GM18858 (cell line): Measurements from ENCODE around the gene YES1.
"Not testable (repeated sequence)": the region's sequence is repeated elsewhere in the genome, so short reads cannot be mapped to it uniquely, and the experiment has no call there.

ENCODE experiments used
- ATAC-seq: cut with Tn5 transposase; IDR thresholded peaks from one replicate; pipeline ENCODE4 v1.9.1; 2021; ENCODE audit not compliant: unreplicated experiment

Gene YES1

DNA sequence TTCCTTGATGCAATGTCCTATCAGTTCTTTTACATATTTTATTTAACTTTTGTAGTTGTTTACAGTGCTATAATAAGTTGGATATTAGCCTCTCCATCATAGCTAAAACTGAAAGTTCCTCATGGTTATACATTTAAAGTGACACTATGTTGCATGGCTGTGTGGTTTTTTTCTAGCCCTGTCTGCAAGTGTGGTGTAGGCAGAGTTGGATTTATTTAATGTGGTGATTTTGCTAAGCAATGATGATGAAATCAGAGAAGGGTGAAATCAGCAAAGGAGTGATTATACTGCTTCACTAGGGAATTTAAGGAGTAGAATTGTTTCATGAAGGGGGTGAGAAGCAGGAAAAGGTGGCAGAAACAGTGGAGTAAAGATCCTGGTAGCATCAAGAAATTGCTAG lies 81.3 kb downstream of the YES1 start:
- ATAC-seq, result no peak

DNA sequence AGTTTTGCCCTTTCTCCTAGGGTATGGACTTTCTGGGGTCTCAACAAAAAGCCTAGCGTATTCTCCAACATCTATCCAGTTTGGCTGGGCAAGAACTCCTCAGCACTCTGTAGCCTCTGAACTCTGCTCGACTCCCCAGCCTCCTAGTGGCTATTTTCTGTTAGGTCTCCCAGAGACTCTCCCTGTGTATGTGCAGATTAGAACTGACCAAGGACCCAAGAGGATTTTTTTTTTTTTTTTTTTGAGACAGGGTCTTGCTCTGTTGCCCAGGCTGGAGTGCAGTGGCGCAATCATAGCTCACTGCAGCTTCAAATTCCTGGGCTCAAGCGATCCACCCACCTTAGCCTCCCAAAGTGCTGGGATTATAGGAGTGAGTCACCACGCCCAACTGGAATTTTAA lies 81.9 kb downstream of the YES1 start:
- not testable (repeated sequence) for ATAC-seq

DNA sequence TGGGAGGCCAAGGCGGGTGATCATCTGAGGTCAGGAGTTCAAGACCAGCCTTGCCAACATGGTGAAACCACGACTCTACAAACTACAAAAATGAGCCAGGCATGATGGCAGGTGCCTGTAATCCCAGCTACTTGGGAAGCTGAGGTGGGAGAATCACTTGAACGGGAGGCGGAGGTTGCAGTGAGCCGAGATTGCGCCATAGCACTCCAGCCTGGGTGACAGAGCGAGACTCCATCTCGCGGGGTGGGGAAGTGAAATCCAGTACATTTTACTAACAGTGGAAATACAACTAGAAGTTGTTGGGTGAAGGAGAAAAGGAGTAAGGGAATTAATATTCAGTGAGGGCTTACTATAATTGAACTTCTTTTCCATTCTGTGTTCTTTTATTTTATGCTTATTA lies 86.4 kb downstream of the YES1 start:
- no peak for ATAC-seq

DNA sequence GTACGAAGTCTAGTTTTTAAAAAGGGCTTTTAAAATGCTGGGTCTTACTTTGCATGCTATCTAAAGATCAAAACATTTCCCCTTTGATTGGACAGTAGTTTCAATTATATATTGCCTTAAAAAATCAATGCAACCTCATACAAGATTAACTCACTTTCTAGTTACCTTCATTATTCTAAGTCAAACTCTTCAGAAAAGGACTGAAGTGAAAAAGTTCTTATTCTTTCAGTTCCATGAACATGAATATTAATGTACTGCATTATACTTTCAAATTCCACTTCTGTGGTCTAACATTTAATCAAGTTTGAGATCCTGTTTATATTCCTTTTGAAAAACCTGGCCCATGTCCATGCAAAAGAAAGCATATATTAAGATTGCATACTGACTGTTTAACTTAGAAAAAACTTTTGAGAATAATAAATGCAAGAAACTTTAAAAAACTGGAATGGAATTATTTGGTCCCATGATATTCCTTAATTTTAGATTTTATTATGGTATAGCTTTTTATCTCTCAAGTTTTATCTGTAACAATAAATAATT lies 88.4 kb downstream of the YES1 start:
- no peak for ATAC-seq

DNA sequence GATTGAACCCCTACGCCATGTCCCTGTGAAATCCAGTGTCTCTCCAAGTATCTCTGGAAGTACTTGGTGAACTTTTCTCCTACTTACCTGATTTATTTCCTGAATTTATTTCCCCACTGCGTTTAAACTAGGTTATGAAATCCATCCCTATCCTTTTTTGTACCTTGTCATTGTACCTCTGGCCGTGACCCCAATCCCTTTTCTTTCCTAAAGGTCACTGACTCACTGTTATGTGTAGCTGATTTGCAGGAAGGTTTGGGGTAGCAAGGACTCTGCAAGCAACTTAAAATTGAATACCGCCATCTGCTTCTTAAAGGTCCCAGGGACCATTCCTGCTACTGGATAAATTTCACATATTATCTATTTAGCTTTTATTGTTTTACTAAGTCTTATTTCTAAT lies 95.0 kb downstream of the YES1 start:
- no peak for ATAC-seq

DNA sequence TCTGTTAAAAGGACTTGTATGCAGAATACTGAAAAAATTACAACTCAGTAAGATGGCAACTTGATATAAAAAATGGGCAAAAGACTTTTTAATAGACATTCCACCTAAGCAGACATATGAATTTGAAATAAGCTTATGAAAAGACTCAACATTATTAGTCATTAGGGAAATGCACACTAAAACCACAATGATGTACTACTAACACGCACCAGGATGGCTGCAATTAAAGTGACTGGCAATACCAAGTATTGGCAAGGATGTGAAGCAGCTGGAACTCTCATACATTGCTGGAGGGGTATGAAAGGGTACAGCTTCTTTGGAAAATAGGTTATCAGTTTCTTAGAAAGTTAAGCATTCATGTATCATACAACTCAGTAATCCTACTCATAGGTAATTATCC lies 96.4 kb downstream of the YES1 start:
- ATAC-seq, result no peak

DNA sequence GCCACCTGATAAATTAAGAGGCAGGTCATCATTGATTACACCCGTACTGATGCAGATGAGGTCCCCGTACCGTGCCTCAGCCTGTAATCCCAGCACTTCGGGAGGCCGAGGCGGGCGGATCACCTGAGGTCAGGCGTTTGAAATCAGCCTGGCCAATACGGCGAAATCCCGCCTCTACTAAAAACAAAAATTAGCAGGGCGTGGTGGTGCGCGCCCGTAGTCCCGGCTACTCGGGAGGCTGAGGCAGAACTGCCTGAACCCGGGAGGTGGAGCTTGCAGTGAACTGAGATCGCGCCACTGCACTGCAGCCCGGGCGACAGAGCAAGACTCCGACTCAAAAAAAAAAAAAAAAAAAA lies 98.9 kb downstream of the YES1 start:
- no peak for ATAC-seq

DNA sequence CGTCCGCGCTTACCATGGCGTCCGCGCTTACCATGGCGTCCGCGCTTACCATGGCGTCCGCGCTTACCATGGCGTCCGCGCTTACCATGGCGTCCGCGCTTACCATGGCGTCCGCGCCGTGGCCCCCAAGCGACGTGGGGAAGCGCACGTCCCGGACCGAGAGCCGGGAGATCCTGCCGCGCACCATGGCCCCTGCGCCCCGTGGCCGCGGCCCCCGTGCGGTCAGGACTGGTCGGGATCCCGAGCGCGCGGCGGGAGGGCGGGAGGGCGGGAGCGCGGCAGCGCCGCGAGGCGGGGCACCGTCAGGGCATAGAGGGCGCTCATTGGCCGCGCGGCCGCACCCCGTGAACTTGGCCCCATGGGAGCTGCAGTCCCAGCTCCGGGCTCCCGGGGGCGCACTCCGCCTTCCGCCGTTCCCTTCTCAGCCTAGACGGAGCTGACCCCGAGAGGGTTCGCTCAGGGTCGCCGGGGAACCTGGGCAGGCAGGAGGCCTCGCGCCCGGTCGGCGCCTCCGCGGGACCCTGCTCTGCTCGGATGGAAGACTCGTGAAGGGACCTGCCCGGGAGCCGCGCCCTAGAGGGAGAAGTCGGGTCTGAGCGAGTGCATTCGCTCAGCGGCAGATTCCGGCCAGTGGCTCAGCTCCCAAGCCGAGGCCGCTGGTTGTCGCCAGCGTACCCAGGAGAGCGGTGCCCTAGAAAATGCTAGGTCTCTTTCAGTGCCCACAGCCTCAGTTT lies 99.5 kb downstream of the YES1 start, which contains the start of gene ENOSF1:
Gene ENOSF1, minus strand, starts transcription at position 230 of the 734 bp plus-strand sequence. Its CDS starts 43 bp downstream, at position 187.
- peak; percentile 83 for ATAC-seq

DNA sequence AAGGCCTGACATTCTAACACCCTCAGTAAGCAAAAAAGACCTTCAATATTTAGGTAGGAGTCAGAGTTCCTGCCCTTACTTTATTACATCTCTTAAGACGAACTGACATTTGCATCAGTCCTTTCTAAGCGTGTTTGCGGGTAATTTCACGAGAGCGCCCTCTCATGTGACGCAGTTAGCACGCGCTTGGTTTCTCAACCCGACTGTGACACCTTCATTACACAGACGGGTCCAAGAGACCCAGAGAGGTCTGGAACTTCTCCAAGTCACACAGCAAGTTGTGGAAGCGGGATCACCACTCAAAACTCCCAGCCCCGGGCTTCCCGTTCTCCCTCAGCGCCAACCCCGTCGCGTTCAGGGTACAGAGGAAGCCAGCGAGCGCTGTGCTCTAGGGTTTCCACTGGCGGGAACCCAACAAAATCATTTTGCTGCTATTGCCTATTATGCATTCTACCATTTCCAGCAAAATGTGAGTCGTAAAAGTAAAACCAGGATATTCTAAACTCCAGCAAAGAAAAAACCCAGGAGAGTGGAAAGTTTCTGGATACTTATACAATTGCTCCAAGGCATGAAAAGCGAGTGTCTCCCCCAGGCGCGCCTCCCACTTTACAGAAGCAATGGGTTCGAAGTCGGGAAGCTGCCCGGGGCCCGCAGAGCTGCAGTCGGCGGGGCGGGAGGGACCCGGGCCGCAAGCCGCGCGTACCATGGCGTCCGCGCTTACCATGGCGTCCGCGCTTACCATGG lies 100.2 kb downstream of the YES1 start:
- ATAC-seq, result peak; percentile 62

DNA sequence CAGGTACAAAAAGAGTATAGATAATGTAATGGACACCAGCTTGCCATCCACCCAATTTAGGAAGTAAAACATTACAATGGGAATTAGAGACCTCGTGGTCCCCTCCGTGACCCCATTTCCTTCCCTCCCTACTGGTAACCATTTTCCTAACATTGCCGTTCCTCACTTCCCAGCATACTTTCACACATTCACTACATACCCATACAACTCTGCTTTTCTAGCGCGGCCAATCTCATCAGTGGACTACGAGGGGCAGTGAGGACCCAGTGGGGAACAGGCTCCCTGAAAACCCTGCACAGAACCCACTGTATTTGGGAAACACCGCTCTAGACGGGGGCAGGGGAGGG lies 100.8 kb downstream of the YES1 start:
- ATAC-seq, result no peak

DNA sequence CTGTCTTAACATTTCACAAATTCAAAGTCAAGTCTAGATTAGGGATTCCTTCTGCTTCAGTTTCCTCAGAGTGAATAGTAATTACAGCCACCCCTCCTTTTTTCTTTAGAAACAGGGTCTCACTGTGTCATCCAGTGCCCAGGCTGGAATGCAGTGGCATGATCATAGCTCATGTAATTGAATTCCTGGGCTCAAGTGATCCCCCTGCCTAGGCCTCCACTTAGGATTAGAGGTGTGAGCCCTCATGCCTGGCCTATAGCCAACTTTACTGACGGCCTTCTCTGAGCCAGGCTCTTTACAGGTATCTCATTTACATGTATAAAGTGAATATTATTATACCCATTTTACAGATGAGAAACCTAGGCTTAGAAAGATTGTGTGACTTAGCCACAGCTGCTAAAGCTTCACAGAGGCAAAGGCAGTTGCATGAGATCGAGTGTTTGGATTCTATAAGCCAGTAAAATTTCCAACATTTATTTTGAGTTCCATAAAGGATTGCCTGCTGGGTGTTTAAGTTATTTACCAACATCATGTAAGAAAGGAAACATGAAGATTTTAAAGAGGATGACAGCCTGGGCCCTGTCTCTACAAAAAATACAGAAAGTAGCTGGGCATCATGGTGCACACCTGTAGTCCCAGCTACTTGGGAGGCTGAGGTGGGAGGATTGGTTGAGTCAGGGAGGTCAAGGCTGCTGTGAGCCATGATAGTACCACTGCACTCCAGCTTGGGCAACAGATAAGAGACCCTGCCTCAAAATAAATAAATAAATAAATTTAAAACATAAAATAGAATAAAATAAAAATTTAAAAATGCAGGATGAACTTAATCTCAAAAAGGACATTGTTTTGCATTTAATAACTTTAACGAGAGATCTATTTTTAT lies 101.4 kb downstream of the YES1 start:
- no peak for ATAC-seq

DNA sequence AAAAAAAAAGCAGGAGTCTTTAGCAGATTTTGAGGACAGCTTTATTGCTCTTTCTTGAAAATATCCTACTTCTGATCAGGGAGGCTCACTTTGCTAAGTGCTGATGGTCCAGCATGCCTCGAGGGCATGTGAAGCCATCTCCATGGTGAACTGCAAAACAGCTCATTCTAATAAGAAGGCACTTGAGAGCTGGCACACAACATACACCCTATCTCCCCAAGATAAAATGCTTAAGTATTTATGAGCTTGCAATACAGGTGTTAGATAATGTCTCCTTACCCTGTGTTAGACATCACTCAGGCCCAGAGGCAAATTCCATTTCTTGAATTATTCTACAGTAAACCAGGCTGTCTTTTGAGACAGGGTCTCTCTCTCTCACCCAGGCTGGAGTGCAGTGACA lies 102.3 kb downstream of the YES1 start:
- ATAC-seq, result no peak

DNA sequence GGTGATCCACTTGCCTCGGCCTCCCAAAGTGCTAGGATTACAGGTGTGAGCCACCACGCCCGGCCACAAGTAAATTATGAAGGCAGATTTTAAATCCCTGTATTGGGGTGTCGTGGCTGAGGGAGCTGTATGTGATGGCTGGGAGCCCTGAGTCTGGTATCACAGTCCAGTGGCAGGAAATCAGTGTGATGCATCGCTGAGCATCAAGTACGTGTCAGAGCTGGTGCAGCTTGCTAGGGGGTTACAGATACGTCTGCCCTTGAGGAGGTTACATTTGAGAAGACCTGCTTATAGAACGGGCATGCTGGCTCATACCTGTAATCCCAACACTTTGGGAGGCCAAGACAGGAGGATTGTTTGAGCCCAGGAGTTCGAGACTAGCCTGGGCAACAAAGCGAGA lies 103.9 kb downstream of the YES1 start:
- no peak for ATAC-seq

DNA sequence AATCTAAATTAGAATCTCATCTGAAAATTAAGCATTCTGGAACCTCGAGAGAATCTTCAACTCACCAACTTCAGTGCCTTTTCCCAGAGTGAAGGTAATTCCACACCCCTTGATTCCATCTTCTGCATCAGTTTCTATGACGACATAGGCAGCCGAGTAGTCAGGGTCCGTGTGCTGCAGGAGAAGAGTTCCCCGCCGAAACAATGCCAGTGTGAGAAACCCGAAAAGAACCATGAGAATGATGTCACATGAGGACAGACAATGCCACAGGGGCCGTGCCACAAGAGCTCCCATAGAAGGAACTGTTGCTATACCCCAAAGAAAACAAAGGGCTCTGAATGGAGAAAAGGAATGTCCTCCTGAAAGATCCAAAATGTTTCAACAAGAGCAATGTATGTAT lies 105.6 kb downstream of the YES1 start:
- no peak for ATAC-seq

DNA sequence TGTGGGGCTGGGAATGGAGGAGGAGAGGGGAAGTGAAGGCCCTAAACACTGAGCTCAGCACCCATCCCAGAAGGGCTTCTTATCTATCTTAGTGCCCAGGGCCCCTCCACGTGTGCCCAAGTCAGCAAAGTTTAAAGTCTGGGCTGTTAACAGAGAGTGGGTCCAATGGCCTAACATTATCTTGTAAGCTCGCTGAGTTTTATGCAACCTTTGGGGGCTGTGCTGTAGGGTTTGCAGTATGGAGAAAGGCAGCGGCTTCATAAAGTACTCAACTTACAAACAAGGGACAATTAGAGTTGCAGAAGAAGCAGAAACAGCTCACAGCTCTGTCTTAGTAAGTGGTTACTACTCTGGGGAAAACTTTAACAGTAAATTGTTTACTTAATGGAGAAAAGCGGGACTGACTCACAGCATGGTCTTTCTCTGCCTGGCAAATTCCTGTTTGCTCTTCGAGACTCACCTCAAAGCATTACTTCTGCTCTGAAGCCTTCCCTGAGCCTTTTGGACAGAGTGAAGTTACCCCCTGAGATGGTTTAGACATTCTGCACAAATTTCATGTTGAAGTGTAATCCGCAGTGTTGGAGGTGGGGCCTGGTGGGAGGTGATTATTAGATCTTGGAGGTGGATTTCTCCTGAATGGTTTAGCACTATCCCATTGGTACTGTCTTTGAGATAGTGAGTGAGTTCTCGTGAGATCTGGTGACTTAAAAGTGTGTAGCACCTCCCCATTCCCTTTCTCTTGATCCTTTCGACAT lies 108.7 kb downstream of the YES1 start:
- ATAC-seq, result no peak

DNA sequence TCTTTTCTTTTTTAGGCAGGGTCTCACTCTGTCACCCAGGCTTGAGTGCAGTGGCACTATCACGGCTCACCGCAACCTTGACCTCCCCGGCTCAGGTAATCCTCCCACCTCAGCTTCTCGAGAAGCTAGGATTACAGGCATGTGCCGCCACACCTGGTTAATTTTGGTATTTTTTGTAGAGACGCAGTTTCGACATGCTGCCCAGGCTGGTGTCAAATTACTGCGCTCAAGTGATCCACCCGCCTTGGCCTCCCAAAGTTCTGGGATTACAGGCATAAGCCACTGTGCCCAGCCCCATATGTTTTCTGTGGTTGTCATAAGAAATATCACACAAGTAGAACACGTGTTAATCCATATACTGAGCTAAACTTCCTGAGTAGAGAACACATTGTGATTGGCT lies 114.2 kb downstream of the YES1 start:
- no peak for ATAC-seq

DNA sequence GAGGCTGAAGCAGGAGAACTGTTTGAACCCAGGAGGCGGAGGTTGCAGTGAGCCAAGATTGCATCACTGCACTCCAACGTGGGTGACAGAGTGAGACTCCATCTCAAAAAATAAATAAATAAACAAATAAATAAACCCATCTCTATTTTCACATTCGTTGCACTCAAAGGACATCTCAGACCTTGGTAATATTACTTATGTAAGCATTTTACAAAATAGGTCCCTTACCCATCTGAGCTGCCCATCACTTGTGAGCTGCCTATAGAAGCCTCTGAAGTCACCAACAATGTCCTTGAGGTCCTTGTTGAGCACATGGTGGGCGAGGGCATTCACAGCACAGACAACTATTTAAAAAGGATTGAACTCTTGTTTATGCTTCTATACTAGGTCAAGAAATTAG lies 115.0 kb downstream of the YES1 start:
- no peak for ATAC-seq

DNA sequence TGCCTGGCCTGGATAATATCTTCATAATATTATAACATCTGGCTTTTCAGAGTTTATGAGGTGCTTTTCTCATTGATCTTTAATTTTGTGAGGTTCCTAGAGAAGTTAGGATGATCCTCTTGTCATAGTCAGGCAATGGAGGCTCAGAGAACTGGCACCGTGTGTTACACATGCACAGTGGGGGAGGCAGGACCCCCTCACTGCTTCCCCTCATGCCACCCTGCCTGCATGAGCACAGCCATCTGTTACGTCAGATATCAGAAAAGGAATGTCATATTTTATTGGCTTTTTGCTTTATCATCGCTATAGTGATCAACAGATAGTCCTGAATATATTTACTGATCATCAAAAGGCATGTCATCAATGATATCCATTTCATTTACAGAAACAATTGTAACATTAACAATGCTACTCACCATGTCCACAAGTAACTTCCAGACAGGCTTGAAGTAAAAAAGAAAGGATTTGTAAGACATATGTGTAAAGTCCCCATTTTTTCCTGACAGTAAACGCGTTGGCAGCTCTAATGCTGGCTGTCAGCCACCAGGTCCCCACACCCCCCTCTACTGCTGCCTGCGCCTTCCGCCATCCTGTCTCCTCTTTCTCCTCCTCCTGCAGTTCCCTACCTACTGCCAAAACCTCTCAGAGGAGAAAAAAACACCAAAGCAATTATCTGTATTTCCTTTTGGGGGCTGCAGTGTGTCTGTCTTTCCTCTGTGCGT lies 118.4 kb downstream of the YES1 start:
- ATAC-seq, result no peak

DNA sequence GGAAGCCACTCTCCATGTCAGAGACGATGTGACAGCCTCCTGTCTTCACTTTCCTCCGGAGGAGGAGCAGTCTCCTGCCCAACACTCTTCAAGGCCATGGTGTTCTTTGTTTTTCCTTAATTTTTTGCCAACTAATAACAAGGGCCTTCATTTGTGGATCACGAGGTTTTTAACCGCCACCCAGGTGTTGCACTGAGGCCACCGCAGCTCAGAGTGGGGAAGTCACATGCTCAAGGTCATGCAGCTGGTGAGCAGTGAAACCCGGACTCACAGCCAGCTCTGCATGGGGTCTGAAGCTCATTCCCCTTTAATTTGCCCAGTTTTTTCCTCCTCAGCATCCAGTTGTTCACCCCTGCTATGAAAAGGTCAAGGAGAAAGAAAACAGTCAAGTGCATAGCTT lies 119.2 kb downstream of the YES1 start:
- no peak for ATAC-seq

DNA sequence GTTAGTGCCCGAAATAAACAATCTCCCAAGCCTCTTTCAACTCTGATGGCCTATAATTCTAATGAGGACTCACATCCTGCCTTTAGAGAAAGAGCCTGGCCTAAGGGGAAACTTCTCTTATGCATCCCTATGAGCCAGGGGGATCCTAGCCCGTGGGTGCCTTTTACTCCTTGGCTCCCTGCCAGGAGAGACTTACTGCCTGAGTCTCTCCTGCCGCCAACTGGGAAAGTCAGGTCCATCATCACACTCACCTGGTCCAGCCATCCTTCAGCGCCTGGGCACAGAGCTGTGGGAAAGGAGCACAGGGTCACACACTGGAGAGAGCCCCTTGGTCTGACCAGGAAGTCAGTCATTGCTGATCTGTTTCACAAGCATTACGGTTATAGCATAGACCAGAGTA lies 123.7 kb downstream of the YES1 start:
- ATAC-seq, result no peak
